ENCODE data around the gene RFNG. TPM values are rescaled to one million over a fixed set of nuclear protein-coding genes. Genes with fewer than 3 reads are reported as not detected.

Gene RFNG
- total and polyA plus RNA-seq, 2 of the 4 experiments (the other 2 are of a cell fraction), result 6.8 to 47.3 TPM

DNA sequence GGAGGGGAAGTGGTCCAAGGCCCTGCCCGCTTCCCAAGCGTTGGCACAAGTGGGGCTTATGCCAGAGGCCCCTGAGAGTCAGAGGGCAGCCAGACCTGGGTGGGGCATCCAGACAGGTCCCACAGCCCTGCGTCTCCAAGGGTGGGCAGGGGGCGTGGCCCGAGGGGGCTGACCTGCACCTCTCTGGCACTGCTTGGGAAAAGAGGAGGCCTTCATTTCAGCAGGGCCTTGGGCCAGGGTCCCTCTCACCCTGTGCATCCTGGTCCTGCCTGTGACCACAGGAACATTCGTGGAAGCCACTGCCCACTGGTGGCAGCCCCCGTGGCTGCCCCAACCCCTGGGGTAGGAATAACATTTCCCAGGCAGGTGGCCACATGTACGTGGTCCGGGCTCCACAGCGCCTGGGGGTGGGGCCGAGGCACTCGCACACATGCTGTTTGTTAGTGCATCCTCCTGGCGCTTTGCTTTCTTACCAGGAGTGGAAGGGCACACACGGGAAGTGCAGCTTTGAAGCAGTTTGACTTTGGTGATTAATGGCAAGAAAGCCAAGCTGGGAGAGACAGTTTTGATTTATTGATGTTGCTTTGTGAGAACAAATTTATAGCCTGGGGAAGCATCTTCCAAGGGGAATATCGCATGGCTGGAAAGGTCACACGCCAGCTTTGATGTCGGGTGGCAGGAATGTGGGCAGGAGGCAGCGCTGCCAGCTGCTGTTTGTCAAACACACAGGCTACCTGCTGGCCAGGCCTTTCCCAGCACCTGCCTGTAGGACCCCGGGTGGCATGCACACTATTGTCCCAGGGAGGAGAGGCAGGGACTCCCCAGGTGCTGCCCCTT, 33.2 kb downstream of the RFNG start (continued):
- TF ChIP-seq ELK1 (IDR thresholded peaks at IDR 0.05; ENCODE audit: borderline replicate concordance, low read depth, low read length), result no peak

GRCh38 chr17:82017612-82018151, 33.9 kb downstream of the RFNG start:
- H3K27me3 ChIP-seq (ENCODE audit: control insufficient read depth, insufficient read depth, low read length), result no peaks in the 10 kb centered on the region
- peak overlapping the region; percentile 15 for H2AK9ac ChIP-seq (replicated peaks; ENCODE audit: low read depth, low read length, poor library complexity)
- H2AFZ ChIP-seq (replicated peaks; ENCODE audit: low read length, poor library complexity), result no peak overlapping the region
- no peak overlapping the region for H3K9ac ChIP-seq (ENCODE audit: low read depth, low read length)
- no peak overlapping the region for H3K14ac ChIP-seq (replicated peaks; ENCODE audit: low read depth, low read length)
- H2BK15ac ChIP-seq (ENCODE audit: low read depth, low read length), result no peak overlapping the region
- no peak overlapping the region for H3K18ac ChIP-seq (ENCODE audit: low read depth, low read length)
- H4K20me1 ChIP-seq (ENCODE audit: insufficient read depth, low read length), result peaks cover 24% of the 10 kb centered on the region
- peaks cover 8% of the 10 kb centered on the region for H3K4me1 ChIP-seq (ENCODE audit: control insufficient read depth, insufficient read depth, low read length)
- H4K5ac ChIP-seq (ENCODE audit: low read depth, low read length), result no peak overlapping the region
- WGBS, 2 experiments (ENCODE audit: extremely low coverage in 2 of 2, insufficient read length in 1 of 2), result 80% methylated on average over 3 of the region's 13 CpGs; no CpG with 5 or more reads in 1 of the 2 experiments
- dilution Hi-C loops (cut with HindIII; ENCODE audit: low sequenced_read_pairs, unreplicated experiment), result no loop called here
- H3K9me3 ChIP-seq (ENCODE audit: control insufficient read depth, insufficient read depth, low read length), result no peaks in the 10 kb centered on the region
- no peak overlapping the region for H2AK5ac ChIP-seq (ENCODE audit: low read depth, low read length)
- no peak overlapping the region for H2BK120ac ChIP-seq (ENCODE audit: low read depth, low read length)
- peaks cover 6 to 32% of the 10 kb centered on the region in 2 experiments; a peak in 3 of 4 replicates for H3K79me1 ChIP-seq (ENCODE audit: low read depth in 1 of 2, low read length in 2 of 2)
- no peak for ATAC-seq (ENCODE audit: low read depth)
- no peak for DNase-seq
- H3K36me3 ChIP-seq (ENCODE audit: control insufficient read depth, insufficient read depth, low read length), result peaks cover 6% of the 10 kb centered on the region; the same call in 1 of the 2 replicates
- H4K8ac ChIP-seq (ENCODE audit: low read depth in 2 of 2, low read length in 2 of 2), result no peak overlapping the region
- intact Hi-C loops (cut with micrococcal nuclease), result no loop called here
- no peak overlapping the region for H2BK5ac ChIP-seq (ENCODE audit: low read depth, low read length, poor library complexity, severe bottlenecking)
- no peak overlapping the region for H3K23ac ChIP-seq (ENCODE audit: low read depth, low read length)
- POLR2A ChIA-PET (ENCODE audit: unreplicated experiment), result no interaction called here
- H3K4me2 ChIP-seq (ENCODE audit: low read depth, low read length), result no peak overlapping the region
- in situ Hi-C loops (cut with MboI; ENCODE audit: low sequenced_read_pairs), result loop anchor here (5.0 kb wide), 1 partner anchor 50 kb away; no protein-coding TSS in a partner anchor
- no peak overlapping the region for H3K56ac ChIP-seq (ENCODE audit: extremely low read depth, insufficient read depth, low read length)
- no TSS peak for BruUV-seq (replicated peaks)
- H3K4me3 ChIP-seq (ENCODE audit: insufficient read depth, low read depth, low read length), result no peak overlapping the region
- no peak overlapping the region for H3K27ac ChIP-seq (ENCODE audit: insufficient read depth, low read length)
- H3K9me1 ChIP-seq (ENCODE audit: insufficient read depth, low read length), result no peaks in the 10 kb centered on the region
- no peak overlapping the region for H3K4ac ChIP-seq (ENCODE audit: low read depth, low read length)
- H4K91ac ChIP-seq (ENCODE audit: insufficient read depth, low read depth, low read length), result no peak overlapping the region
- H2BK20ac ChIP-seq (ENCODE audit: low read depth, low read length), result no peak overlapping the region
- CTCF ChIA-PET, result no interaction called here
- TF ChIP-seq BHLHE40 (IDR thresholded peaks at IDR 0.05; ENCODE audit: low read depth, low read length) (no peak), RCOR1 (IDR thresholded peaks at IDR 0.05; ENCODE audit: insufficient replicate concordance, low read length) (no peak), NFE2L2 (IDR thresholded peaks at IDR 0.05; ENCODE audit: low read depth, low read length) (no peak), RAD21 (IDR thresholded peaks at IDR 0.05; ENCODE audit: low read length) (no peak), POLR2A (IDR thresholded peaks at IDR 0.05; ENCODE audit: low read depth, low read length) (no peak), MAZ (IDR thresholded peaks at IDR 0.05; ENCODE audit: borderline replicate concordance, low read depth, low read length) (no peak), MAFK (IDR thresholded peaks at IDR 0.05; ENCODE audit: low read depth, low read length) (no peak), ELK1 (IDR thresholded peaks at IDR 0.05; ENCODE audit: borderline replicate concordance, low read depth, low read length) (no peak)
- TF ChIP-seq, protein P1, sequence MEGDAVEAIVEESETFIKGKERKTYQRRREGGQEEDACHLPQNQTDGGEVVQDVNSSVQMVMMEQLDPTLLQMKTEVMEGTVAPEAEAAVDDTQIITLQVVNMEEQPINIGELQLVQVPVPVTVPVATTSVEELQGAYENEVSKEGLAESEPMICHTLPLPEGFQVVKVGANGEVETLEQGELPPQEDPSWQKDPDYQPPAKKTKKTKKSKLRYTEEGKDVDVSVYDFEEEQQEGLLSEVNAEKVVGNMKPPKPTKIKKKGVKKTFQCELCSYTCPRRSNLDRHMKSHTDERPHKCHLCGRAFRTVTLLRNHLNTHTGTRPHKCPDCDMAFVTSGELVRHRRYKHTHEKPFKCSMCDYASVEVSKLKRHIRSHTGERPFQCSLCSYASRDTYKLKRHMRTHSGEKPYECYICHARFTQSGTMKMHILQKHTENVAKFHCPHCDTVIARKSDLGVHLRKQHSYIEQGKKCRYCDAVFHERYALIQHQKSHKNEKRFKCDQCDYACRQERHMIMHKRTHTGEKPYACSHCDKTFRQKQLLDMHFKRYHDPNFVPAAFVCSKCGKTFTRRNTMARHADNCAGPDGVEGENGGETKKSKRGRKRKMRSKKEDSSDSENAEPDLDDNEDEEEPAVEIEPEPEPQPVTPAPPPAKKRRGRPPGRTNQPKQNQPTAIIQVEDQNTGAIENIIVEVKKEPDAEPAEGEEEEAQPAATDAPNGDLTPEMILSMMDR (conservative IDR thresholded peaks at IDR 0.05; ENCODE audit: low read depth, low read length), result no peak
